PFSK-1 (cell line): Measurements from ENCODE around the gene GTSF1L.

Experiments
- FOXP2 ChIP-seq: optimal IDR thresholded peaks from 2 replicates; pipeline ENCODE3; 2011; ENCODE audit warnings: borderline replicate concordance, control low read depth, inconsistent platforms; ENCODE audit not compliant: insufficient read depth; ENCODE audit errors: extremely low read length, extremely low read depth
- POLR2AphosphoS5 ChIP-seq: IDR thresholded peaks from 2 replicates; pipeline ENCODE4 v1.6.1; 2012; ENCODE audit warnings: low read depth, mild to moderate bottlenecking, control low read depth, low read length, moderate library complexity
- SIN3A ChIP-seq: IDR thresholded peaks from 2 replicates; pipeline ENCODE4 v1.6.1; 2012; ENCODE audit warnings: mild to moderate bottlenecking, low read length, moderate library complexity, borderline replicate concordance; ENCODE audit not compliant: insufficient read depth
- TAF1 ChIP-seq: IDR thresholded peaks from 2 replicates; pipeline ENCODE4 v1.6.1; 2012; ENCODE audit warnings: low read length, control low read depth, borderline replicate concordance; ENCODE audit not compliant: insufficient read depth
- TF ChIP-seq, protein P1 (sequence below), 2 experiments: IDR thresholded peaks; 2 replicates each; pipeline versions ENCODE4 v1.6.1 to v1.8.0; 2011 to 2012; ENCODE audit warnings: low read depth in 2 of 2, low read length in 2 of 2, control low read depth in 1 of 2, inconsistent platforms in 1 of 2, mild to moderate bottlenecking in 1 of 2, moderate library complexity in 1 of 2; ENCODE audit not compliant: insufficient read depth in 1 of 2

DNA sequence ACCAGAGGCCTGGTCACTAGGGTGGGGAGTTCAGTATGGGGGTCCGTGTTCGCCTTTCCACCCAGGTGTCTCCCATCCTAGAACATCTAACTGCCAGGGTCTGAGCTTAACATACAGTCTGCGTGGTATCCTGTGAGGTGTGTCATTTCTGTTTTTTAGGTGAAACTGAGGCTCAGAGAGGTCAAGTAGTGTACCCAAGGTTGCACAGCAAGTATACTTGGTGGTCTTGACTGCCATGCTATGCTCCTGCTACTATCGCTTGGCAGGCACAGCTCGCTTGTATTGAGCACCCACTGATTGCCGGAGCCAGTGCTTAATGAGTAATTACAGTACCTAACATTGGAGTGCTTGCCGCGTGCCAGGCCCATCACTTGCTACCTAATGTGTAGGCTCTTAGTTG is 26.2 kb downstream of the GTSF1L start:
- TF ChIP-seq POLR2AphosphoS5: no peak
- no peak for TF ChIP-seq FOXP2
- TF ChIP-seq TAF1: no peak
- no peak for TF ChIP-seq SIN3A
- TF ChIP-seq, protein P1, sequence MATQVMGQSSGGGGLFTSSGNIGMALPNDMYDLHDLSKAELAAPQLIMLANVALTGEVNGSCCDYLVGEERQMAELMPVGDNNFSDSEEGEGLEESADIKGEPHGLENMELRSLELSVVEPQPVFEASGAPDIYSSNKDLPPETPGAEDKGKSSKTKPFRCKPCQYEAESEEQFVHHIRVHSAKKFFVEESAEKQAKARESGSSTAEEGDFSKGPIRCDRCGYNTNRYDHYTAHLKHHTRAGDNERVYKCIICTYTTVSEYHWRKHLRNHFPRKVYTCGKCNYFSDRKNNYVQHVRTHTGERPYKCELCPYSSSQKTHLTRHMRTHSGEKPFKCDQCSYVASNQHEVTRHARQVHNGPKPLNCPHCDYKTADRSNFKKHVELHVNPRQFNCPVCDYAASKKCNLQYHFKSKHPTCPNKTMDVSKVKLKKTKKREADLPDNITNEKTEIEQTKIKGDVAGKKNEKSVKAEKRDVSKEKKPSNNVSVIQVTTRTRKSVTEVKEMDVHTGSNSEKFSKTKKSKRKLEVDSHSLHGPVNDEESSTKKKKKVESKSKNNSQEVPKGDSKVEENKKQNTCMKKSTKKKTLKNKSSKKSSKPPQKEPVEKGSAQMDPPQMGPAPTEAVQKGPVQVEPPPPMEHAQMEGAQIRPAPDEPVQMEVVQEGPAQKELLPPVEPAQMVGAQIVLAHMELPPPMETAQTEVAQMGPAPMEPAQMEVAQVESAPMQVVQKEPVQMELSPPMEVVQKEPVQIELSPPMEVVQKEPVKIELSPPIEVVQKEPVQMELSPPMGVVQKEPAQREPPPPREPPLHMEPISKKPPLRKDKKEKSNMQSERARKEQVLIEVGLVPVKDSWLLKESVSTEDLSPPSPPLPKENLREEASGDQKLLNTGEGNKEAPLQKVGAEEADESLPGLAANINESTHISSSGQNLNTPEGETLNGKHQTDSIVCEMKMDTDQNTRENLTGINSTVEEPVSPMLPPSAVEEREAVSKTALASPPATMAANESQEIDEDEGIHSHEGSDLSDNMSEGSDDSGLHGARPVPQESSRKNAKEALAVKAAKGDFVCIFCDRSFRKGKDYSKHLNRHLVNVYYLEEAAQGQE (IDR thresholded peaks at IDR 0.05; ENCODE audit: insufficient read depth in 1 of 2, low read depth in 2 of 2, low read length in 2 of 2): no peak
